Skeletal muscle satellite cell (primary cell): ENCODE measurements around the gene VWA3B.

Source experiments
- H3K27me3 ChIP-seq: 2 replicates; pipeline ENCODE4 v1.7.0; 2013; ENCODE audit warnings: low read length; ENCODE audit not compliant: control insufficient read depth, insufficient read depth
- H3K36me3 ChIP-seq: 2 replicates; pipeline ENCODE4 v1.7.0; 2013; ENCODE audit warnings: mild to moderate bottlenecking, control low read depth, low read length; ENCODE audit not compliant: insufficient read depth
- H3K4me1 ChIP-seq: 2 replicates; pipeline ENCODE4 v1.7.0; 2013; ENCODE audit warnings: low read length; ENCODE audit not compliant: control insufficient read depth, insufficient read depth
- H3K4me2 ChIP-seq: 2 replicates; pipeline ENCODE4 v1.7.0; 2013; ENCODE audit warnings: mild to moderate bottlenecking, low read length
- H3K4me3 ChIP-seq: 2 replicates; pipeline ENCODE4 v1.7.0; 2013; ENCODE audit warnings: low read length
- H3K9ac ChIP-seq: 2 replicates; pipeline ENCODE4 v1.7.0; 2013; ENCODE audit warnings: mild to moderate bottlenecking, low read depth, low read length, moderate library complexity
- H3K9me3 ChIP-seq: replicated peaks from 2 replicates; pipeline ENCODE4 v1.7.0; 2013; ENCODE audit warnings: mild to moderate bottlenecking, control low read depth, low read length

Gene VWA3B

DNA sequence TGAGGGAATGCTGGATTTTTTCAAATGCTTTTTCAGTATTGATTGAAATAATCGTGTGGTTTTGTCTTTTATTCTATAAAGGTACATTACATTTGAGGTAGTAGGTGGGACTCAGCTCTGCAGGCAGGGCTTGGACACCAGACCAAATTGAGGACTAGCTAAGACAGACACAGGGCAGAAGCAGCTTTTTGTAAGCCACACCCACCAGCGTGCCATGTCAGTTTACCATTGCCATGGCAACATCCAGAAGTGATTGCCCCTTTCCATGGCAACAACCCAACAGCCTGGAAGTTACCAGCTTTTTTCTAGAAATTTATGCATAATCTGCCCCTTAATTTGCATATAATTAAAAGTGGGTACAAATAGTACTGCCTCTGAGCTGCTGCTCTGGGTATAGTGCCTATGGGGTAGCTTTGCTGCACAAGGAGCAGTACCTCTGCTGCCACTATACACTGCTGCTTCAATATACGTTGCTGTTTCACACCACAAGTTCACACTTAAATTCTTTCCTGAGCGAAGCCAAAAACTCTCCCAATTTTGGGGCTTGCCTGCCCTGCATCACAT, 23.6 kb upstream of the VWA3B start:
- no peaks in the 10 kb centered on the region for H3K4me1 ChIP-seq
- no peak overlapping the region for H3K4me3 ChIP-seq
- no peaks in the 10 kb centered on the region for H3K9me3 ChIP-seq
- peaks cover 5% of the 10 kb centered on the region for H3K27me3 ChIP-seq
- no peak overlapping the region for H3K4me2 ChIP-seq
- no peak overlapping the region for H3K9ac ChIP-seq
- H3K36me3 ChIP-seq: no peaks in the 10 kb centered on the region

DNA sequence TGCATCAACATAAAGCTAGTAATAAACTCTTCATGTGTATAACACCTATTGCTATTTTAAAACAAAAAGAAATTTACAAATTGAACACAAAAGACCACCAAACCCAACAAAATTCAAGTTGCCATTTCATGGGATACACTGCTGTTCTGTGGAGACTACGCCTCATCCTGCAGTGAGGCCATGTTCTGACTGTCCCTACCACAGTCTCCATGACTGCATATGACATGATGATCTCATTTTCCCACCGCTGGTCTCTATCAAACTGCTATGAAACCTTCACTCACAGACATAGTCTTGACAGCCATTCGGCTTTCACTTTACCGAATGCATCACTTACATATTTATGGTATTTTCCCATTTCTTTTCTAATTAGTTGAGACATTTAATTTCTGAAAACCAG, 21.2 kb upstream of the VWA3B start:
- no peak overlapping the region for H3K4me3 ChIP-seq
- no peaks in the 10 kb centered on the region for H3K9me3 ChIP-seq
- H3K4me1 ChIP-seq: no peaks in the 10 kb centered on the region
- H3K36me3 ChIP-seq: no peaks in the 10 kb centered on the region
- no peak overlapping the region for H3K4me2 ChIP-seq
- H3K9ac ChIP-seq: no peak overlapping the region
- peaks cover 16% of the 10 kb centered on the region for H3K27me3 ChIP-seq

DNA sequence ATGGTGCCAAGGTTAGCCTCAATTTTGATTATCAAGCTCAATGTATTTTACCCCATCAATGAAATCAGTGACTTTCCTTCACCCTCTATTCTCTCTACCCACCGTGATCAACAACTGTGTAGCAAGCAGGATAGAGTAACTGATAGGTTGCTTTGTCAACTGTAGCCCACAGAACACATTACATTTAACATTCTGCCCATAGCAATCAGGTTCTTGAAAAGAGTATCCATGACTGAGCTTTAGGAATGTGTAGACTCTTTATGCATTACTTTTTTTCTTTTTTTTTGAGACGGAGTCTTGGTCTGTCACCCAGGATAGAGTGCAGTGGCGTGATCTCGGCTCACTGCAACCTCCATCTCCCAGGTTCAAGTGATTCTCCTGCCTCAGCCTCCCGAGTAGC, 19.8 kb upstream of the VWA3B start:
- Histone ChIP-seq H3K4me3 (no peak overlapping the region), H3K36me3 (no peaks in the 10 kb centered on the region), H3K9ac (no peak overlapping the region), H3K9me3 (no peaks in the 10 kb centered on the region), H3K4me2 (no peak overlapping the region), H3K4me1 (no peaks in the 10 kb centered on the region), H3K27me3 (peaks cover 26% of the 10 kb centered on the region)

DNA sequence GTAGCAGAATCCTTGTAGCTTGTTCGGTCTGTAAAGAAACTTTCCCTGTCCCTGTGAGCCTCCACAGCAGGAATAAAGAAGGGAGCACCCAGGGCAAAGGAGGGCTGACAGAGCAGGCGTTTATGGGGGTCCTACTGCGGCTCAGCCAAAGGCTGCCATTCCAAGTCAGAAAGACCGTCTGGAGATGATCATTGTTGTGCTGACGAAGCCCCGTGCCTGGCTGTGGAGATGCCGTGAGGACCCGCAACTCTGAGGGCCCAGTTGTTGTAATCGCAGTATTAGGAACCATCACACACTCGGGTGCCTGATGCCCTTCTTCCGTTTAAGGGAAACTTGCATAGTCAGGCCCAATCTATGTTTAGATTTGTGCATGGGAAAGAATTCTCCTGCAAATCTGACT, 16.9 kb upstream of the VWA3B start:
- Histone ChIP-seq H3K9me3 (no peaks in the 10 kb centered on the region), H3K36me3 (no peaks in the 10 kb centered on the region), H3K4me1 (no peaks in the 10 kb centered on the region), H3K4me3 (no peak overlapping the region), H3K27me3 (peaks cover 21% of the 10 kb centered on the region), H3K4me2 (no peak overlapping the region), H3K9ac (no peak overlapping the region)

DNA sequence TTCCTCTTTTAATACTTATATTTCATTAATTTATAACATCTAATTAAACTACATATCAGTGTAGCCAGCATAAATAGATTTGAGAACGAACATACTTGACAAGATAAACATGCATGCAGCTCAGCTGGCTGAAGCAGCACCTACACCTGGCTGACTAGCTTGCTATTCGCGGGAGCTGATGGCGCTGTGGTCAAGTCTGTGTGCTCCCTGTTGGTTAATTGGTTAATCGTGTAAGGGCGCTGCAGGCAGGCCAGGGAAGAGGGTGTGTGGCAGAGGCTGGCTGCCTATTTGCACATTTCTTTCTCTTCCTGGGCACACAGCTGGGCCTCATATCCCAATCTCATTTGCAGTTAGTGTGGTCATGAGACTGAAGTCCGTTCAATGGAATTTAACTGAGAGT, 14.5 kb upstream of the VWA3B start:
- Histone ChIP-seq H3K4me2 (no peak overlapping the region), H3K36me3 (no peaks in the 10 kb centered on the region), H3K4me1 (no peaks in the 10 kb centered on the region), H3K27me3 (peaks cover 21% of the 10 kb centered on the region), H3K9ac (no peak overlapping the region), H3K4me3 (no peak overlapping the region), H3K9me3 (no peaks in the 10 kb centered on the region)

DNA sequence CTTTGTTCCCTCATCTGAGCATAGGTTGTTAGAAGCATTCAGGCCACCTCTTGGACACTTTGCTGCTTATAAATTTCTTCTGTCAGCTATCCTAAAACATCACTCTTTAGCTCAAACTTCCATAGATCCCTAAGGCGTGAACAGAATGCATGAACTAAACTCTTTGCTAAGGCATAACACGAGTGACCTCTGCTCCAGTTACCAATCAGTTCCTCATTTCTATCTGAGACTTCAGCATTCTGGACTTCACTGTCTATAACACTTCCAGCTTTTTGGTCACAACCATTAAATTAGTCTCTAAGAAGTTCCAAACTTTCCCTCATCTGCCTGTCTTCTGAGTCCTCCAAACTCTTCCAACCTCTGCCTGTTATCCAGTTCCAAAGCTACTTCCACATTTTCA, 8.3 kb upstream of the VWA3B start:
- peaks cover 18% of the 10 kb centered on the region for H3K27me3 ChIP-seq
- H3K4me2 ChIP-seq: no peak overlapping the region
- no peaks in the 10 kb centered on the region for H3K9me3 ChIP-seq
- H3K4me3 ChIP-seq: no peak overlapping the region
- no peaks in the 10 kb centered on the region for H3K36me3 ChIP-seq
- H3K9ac ChIP-seq: no peak overlapping the region
- no peaks in the 10 kb centered on the region for H3K4me1 ChIP-seq

DNA sequence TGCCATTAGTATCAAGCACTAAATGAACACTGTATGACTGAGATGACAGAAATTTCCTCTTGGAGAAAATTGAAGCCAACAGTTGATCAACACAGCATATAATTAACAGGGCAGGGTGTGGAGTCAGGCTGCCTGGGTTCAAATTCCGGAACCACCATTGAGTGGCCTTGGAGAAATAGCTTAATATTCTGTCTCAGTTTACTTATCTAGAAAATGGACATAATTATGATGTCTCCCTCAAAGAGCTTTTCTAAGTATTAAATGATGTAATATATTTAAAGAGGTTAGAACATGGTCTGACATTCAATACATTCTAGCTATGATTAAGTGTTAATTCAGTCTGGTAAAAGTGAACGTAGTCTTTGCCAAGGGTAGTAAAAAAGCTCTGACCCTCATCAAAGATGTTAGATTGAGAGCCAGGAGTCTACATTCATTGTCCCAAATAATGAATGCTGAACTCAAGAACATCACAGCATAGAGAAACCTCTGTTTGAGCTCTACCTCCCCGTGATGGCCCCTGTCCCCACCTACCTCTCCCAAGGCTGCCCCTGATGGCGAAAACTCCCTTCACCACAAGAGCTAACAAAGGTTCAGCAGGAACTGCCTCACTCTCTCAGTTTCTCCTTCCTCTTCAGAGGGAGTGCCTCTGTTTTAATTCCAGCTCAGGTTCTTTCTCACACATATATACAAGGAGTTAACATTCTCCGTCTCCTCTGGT, 2.7 kb upstream of the VWA3B start:
- Histone ChIP-seq H3K4me3 (no peak overlapping the region), H3K27me3 (peaks cover 62% of the 10 kb centered on the region), H3K9me3 (no peaks in the 10 kb centered on the region), H3K9ac (no peak overlapping the region), H3K4me1 (peaks cover 12% of the 10 kb centered on the region), H3K4me2 (no peak overlapping the region), H3K36me3 (no peaks in the 10 kb centered on the region)

DNA sequence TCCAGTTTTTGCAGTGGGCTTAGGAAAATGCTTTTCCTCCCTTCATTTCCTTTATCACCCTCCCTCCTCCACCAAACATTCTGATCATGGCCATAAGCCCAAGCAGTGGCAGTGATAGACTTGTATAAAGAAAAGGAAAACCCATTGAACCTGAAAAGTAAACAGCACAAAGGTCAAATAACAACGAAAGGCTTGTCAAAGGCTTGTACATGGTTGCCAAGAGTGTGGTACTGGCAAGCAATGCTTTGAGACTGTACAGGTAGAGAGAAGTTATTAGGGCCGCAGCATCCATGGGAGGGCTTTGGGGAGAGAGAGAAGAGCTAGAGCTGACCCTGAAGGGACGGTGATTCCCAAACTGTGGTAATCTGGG, 2.1 kb upstream of the VWA3B start:
- Histone ChIP-seq H3K4me1 (peaks cover 12% of the 10 kb centered on the region), H3K9ac (no peak overlapping the region), H3K36me3 (no peaks in the 10 kb centered on the region), H3K4me2 (no peak overlapping the region), H3K4me3 (no peak overlapping the region), H3K9me3 (no peaks in the 10 kb centered on the region), H3K27me3 (peaks cover 61% of the 10 kb centered on the region)

DNA sequence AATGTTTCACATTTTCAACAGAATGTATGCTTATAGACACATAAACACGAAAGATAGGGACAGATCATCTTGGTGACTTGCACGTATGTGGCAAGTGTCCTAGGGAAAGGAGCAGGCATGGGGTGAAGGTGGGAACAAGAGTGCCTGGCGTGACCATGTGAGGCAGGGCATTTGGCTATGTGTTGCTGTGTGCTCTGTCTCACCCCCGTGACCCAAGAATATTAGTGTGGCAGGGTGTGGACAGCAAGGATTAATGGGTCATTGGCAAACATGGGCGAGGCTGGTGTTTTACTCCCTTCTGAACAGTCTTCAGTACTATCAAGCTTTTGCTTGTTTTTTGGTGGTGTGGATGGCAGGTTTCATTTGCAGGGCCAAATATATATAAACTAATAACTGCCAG, 1.3 kb upstream of the VWA3B start:
- Histone ChIP-seq H3K9ac (no peak overlapping the region), H3K36me3 (no peaks in the 10 kb centered on the region), H3K9me3 (no peaks in the 10 kb centered on the region), H3K4me3 (no peak overlapping the region), H3K27me3 (peaks cover 62% of the 10 kb centered on the region), H3K4me2 (no peak overlapping the region), H3K4me1 (peaks cover 12% of the 10 kb centered on the region)

DNA sequence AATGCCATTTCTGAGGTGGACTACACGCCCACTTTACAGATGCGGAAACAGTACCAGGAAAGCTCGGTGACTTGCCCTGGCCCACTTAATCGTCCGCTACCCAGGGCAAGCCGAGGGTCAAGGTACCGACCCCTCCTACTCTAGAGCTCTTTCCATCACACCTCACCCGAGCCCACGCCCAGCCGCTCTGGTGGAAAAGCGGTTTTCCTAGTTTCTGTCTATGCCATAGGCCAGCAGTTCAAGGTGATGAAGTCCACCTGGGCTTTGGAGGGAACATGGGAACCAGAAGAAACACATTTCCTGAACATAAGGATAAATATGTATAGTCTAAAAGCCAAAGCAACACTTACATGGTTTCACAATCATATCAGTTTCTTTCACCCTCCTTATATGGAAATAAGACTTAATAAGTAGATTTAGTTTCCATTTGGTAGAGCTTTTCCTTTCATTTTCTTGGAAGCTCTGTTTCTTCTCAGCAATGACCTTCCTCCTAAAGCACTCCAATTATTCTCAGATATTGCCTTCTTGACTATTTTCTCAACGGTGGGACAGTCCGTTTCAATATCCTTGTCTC, 567 bp downstream of the VWA3B start:
- peak overlapping the region; percentile 63 for H3K4me3 ChIP-seq
- peak overlapping the region; percentile 77 for H3K4me2 ChIP-seq
- H3K27me3 ChIP-seq: peaks cover 65% of the 10 kb centered on the region
- H3K4me1 ChIP-seq: peaks cover 12% of the 10 kb centered on the region
- no peaks in the 10 kb centered on the region for H3K36me3 ChIP-seq
- H3K9me3 ChIP-seq: no peaks in the 10 kb centered on the region
- H3K9ac ChIP-seq: no peak overlapping the region

DNA sequence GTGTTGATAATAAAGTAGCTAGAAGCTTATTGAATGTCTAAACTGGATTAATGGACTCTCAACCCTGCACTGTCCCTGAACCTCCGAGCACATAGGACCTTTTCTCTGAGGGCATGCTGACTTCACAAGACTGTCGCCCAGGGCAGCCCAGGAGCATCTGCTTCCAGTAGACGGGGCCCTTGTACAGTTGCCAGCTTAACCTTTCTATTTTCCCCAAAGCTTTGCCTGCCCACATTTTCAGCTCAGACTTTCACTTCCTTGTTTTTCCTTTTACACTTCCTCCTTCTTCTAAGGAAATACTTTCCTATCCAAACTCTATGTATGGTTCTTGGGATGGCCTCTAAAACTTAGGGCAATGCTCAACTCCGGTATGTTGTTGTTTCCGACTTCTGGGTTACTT, 1.3 kb downstream of the VWA3B start:
- H3K36me3 ChIP-seq: no peaks in the 10 kb centered on the region
- peaks cover 60% of the 10 kb centered on the region for H3K27me3 ChIP-seq
- H3K9ac ChIP-seq: no peak overlapping the region

DNA sequence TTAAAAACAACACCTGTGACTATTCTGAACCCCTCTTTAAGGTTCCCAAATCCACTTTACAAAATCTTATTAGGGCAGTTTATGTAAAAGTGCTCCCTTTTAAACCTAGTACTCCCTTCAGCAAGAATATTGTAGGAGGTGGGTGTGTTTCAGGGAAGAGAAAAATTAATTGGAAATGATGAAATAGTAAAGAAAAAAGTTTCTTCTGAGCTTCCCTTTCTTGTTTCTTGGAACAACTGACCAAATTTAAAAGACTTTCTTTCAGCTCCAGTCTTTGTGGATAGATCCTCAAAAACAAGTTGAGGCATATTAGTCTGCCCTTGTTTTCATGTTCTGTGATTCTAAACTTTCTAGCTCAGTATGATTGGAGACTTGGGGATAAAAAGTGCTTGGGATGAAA, 3.0 kb downstream of the VWA3B start:
- no peak overlapping the region for H3K9ac ChIP-seq
- H3K4me1 ChIP-seq: peaks cover 12% of the 10 kb centered on the region
- no peaks in the 10 kb centered on the region for H3K36me3 ChIP-seq
- no peak overlapping the region for H3K4me3 ChIP-seq
- no peaks in the 10 kb centered on the region for H3K9me3 ChIP-seq
- no peak overlapping the region for H3K4me2 ChIP-seq
- H3K27me3 ChIP-seq: peaks cover 53% of the 10 kb centered on the region

More for the DNA sequence above, 1.3 kb downstream of the VWA3B start:
- Histone ChIP-seq H3K4me1 (peaks cover 12% of the 10 kb centered on the region), H3K4me2 (no peak overlapping the region), H3K4me3 (no peak overlapping the region), H3K9me3 (no peaks in the 10 kb centered on the region)
